Brain microvascular endothelial cell (primary cell): ENCODE data around the gene NT5C3B.
A peak's percentile ranks its signal among the peaks of the same experiment; 100 is the strongest.

Experiments
- DNase-seq: peaks from one replicate; pipeline ENCODE4 v3.0.0-alpha.2; 2020
- H3K27ac ChIP-seq: fragments of 250-450 bp; sonication (Bioruptor Pico); 2 replicates; pipeline ENCODE4 v1.5.1; 2020; ENCODE audit warnings: mild to moderate bottlenecking, moderate library complexity
- H3K27me3 ChIP-seq: fragments of 250-450 bp; sonication (Bioruptor Pico); replicated peaks from 2 replicates; pipeline ENCODE4 v1.5.1; 2020; ENCODE audit warnings: mild to moderate bottlenecking
- H3K36me3 ChIP-seq: fragments of 250-450 bp; sonication (Bioruptor Pico); replicated peaks from 2 replicates; pipeline ENCODE4 v1.5.1; 2020; ENCODE audit warnings: mild to moderate bottlenecking
- H3K4me3 ChIP-seq: 2 replicates; pipeline ENCODE4 v1.5.1; 2011; ENCODE audit warnings: low read depth, mild to moderate bottlenecking, control low read depth, low read length, moderate library complexity
- in situ Hi-C: cut with HindIII; loops from 2 replicates; pipeline ENCODE4 v1.10.0; 2017; ENCODE audit warnings: low sequenced_read_pairs, low pct_ligation_motif_present
- TF ChIP-seq, protein P1 (sequence below): IDR thresholded peaks from 2 replicates; pipeline ENCODE4 v1.5.1; 2011; ENCODE audit warnings: low read depth, mild to moderate bottlenecking, moderate library complexity, low read length, control low read depth, inconsistent platforms; ENCODE audit errors: missing control alignments

The NT5C3B gene

DNA sequence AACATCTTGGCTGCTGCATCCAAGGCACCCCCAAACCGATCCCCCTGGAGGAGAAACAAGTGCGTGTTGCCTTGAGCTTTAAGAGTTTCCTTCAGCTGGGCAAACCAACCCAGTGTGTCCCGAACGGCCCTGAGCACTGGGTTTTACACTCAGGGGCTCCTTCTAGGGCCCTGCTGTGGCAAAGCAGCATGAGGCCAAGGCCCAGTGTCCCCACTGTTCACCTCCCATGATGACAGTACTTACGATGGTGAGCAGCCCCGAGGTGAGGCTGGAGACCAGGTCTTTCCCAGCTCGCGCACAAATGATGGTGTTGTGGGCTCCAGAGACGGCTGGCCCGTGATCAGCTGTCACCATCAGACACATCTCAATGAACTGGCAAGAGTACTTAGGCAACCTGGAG lies 35.8 kb upstream of the NT5C3B start:
- TF ChIP-seq, protein P1, sequence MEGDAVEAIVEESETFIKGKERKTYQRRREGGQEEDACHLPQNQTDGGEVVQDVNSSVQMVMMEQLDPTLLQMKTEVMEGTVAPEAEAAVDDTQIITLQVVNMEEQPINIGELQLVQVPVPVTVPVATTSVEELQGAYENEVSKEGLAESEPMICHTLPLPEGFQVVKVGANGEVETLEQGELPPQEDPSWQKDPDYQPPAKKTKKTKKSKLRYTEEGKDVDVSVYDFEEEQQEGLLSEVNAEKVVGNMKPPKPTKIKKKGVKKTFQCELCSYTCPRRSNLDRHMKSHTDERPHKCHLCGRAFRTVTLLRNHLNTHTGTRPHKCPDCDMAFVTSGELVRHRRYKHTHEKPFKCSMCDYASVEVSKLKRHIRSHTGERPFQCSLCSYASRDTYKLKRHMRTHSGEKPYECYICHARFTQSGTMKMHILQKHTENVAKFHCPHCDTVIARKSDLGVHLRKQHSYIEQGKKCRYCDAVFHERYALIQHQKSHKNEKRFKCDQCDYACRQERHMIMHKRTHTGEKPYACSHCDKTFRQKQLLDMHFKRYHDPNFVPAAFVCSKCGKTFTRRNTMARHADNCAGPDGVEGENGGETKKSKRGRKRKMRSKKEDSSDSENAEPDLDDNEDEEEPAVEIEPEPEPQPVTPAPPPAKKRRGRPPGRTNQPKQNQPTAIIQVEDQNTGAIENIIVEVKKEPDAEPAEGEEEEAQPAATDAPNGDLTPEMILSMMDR: no peak
- Histone ChIP-seq H3K4me3 (no peak overlapping the region), H3K36me3 (peaks cover 77% of the 10 kb centered on the region), H3K27me3 (no peaks in the 10 kb centered on the region), H3K27ac (no peak overlapping the region)
- no peak for DNase-seq
- in situ Hi-C loops: no loop called here

DNA sequence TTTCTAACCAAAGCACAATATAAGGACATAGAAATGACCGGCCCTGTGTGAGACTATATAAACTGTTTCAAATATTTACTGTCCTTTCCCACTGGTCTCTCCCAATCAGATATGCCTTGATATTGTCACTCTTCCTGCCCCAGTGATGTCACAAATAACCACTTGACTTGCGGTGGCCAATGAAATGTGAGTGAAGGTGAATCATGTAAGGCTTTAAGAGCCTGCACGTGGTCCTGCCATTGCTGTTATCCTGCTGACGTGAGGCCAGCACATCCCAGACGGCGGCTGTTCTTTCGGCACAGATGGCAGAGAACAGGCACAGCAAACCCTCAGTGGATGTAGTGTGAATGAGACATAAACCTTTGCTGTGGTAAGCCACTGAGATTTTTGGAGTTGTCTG lies 34.6 kb upstream of the NT5C3B start:
- Histone ChIP-seq H3K4me3 (no peak overlapping the region), H3K27ac (no peak overlapping the region), H3K27me3 (no peaks in the 10 kb centered on the region), H3K36me3 (peaks cover 77% of the 10 kb centered on the region)
- in situ Hi-C loops: no loop called here
- no peak for DNase-seq
- TF ChIP-seq, protein P1: no peak

DNA sequence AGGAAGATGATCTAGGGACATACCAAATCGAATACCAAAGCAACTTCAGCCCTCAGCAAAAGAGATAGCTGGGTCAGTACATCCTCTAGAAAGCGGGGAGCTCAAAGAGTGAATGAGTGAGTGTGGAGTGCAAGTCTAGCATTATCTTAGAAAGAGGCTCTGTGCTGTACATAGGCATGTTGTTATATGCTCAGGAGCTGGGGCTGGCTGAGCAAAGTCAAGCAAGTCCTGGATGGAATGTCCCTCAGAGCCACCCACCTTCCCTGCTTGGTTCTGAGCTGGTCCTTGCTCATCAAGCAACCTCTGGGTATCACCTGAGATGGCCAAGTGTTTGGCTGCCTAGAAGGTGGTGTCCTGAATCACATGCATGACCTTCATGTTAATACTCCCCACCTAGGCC lies 34.1 kb upstream of the NT5C3B start:
- Histone ChIP-seq H3K36me3 (peaks cover 77% of the 10 kb centered on the region), H3K27ac (no peak overlapping the region), H3K27me3 (no peaks in the 10 kb centered on the region), H3K4me3 (no peak overlapping the region)
- in situ Hi-C loops: no loop called here
- TF ChIP-seq, protein P1: no peak
- DNase-seq: no peak

DNA sequence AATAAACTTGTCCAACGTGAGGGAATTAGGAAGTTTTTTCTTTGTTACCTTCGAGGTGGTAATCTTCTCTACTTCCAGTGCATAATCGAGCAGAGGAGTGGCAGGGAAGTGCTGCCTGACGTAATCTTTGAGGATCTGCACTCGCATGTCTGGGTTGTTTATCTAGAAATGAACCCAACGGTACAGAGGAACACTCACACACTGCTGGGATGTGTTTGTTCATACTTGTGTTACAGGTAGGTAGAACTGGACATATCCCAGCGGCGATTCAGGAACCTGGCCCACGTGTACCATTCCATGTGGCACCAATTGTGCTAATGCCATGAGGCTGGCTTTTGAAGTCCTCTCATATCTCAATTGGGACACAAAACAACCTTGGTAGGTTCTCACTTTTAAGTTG lies 33.4 kb upstream of the NT5C3B start:
- Histone ChIP-seq H3K27ac (no peak overlapping the region), H3K27me3 (no peaks in the 10 kb centered on the region), H3K36me3 (peaks cover 72% of the 10 kb centered on the region), H3K4me3 (no peak overlapping the region)
- DNase-seq: no peak
- TF ChIP-seq, protein P1: no peak
- in situ Hi-C loops: no loop called here

DNA sequence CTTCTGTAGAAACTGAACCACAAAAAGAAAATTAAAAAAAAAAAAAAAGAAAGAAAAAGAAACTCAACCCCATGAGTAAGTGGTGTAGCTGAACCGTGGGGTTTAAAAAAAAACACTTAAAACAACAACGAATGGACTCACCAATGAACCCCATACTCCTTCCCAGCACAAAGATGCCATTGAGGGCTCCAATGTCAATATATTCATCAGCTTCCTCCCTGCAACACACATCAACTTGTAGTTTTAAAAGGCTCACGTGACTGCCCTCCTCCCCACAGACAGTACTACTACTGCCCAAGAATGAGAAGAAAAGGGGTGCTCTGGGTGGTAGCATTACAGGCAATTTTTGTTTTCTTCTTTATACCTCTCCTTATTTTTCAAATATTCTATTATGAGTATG lies 32.5 kb upstream of the NT5C3B start:
- TF ChIP-seq, protein P1: no peak
- no peaks in the 10 kb centered on the region for H3K27me3 ChIP-seq
- no peak for DNase-seq
- no peak overlapping the region for H3K4me3 ChIP-seq
- H3K36me3 ChIP-seq: peaks cover 63% of the 10 kb centered on the region
- H3K27ac ChIP-seq: no peak overlapping the region
- in situ Hi-C loops: no loop called here

DNA sequence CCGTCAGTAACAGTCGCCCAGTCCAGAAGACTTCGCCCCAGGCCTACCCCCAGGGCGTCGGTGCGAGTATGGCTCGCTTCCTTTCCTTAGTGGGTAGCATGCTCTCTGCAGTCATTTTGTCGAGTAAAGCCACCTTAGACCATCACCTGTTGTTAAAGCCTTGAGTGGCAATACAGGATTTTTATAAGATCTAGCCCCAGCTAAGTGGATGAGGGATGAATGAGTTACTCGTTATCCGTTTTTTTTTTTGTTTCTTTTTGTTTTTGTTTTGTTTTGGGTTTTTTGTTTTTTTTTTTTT lies 29.5 kb upstream of the NT5C3B start:
- H3K36me3 ChIP-seq: peaks cover 36% of the 10 kb centered on the region
- TF ChIP-seq, protein P1: peak; percentile 6
- peak overlapping the region; percentile 79 for H3K27ac ChIP-seq
- in situ Hi-C loops: no loop called here
- H3K27me3 ChIP-seq: no peaks in the 10 kb centered on the region
- DNase-seq: no peak
- H3K4me3 ChIP-seq: peak overlapping the region; percentile 39
